ENCODE measurements around the gene SQSTM1. TPM values are rescaled to one million over a fixed set of nuclear protein-coding genes. Genes with fewer than 3 reads are reported as not detected.
"Not testable (repeated sequence)": the region's sequence is repeated elsewhere in the genome, so short reads cannot be mapped to it uniquely, and the experiment has no call there.

The SQSTM1 gene
- total and polyA plus RNA-seq, 2 of the 8 experiments (the other 6 are each of a cell fraction or from before 2014, with no cell fraction given) = 78.6 to 110 TPM

- H3K56ac ChIP-seq (replicated peaks; ENCODE audit: insufficient read length, low read depth, low read length); H2BK20ac ChIP-seq (ENCODE audit: low read length); FAIRE-seq; DNase-seq (ENCODE audit: low read depth in 1 of 2, low spot score in 2 of 2); H2BK120ac ChIP-seq (replicated peaks; ENCODE audit: low read depth, low read length); H3K27me3 ChIP-seq (replicated peaks in 1 of 4; ENCODE audit: control insufficient read depth in 3 of 4, extremely low read depth in 1 of 4, insufficient read depth in 3 of 4, low read length in 3 of 4); H4K20me1 ChIP-seq (replicated peaks in 1 of 2; ENCODE audit: control insufficient read depth in 1 of 2, insufficient read depth in 2 of 2, low read length in 2 of 2); H2BK15ac ChIP-seq (ENCODE audit: low read length); H2BK12ac ChIP-seq (ENCODE audit: low read depth, low read length); H3K4ac ChIP-seq (replicated peaks; ENCODE audit: insufficient read length, low read depth, low read length); H3K23ac ChIP-seq (ENCODE audit: insufficient read length); H3K27ac ChIP-seq (ENCODE audit: low read depth, low read length); H3K4me1 ChIP-seq (replicated peaks in 1 of 4; ENCODE audit: control insufficient read depth in 3 of 4, insufficient read depth in 4 of 4, low read length in 3 of 4); H4K5ac ChIP-seq (ENCODE audit: insufficient read length, low read depth, low read length); H3K79me2 ChIP-seq (ENCODE audit: control insufficient read depth in 1 of 2, insufficient read depth in 2 of 2, low read length in 2 of 2); H3K23me2 ChIP-seq (ENCODE audit: low read depth, low read length); H4K8ac ChIP-seq (ENCODE audit: extremely low read depth, insufficient read depth, low read length); H3K18ac ChIP-seq (ENCODE audit: extremely low read depth, low read length); H3K14ac ChIP-seq (ENCODE audit: insufficient read length); H3K4me3 ChIP-seq (ENCODE audit: extremely low read depth in 1 of 4, insufficient read depth in 2 of 4, low read depth in 3 of 4, low read length in 4 of 4); H2AK5ac ChIP-seq (ENCODE audit: low read depth, low read length); H2BK5ac ChIP-seq (ENCODE audit: low read depth, low read length); H3K9me3 ChIP-seq (ENCODE audit: insufficient read depth in 2 of 2, low read depth in 1 of 2, low read length in 1 of 2); H3K9ac ChIP-seq (replicated peaks in 1 of 4; ENCODE audit: extremely low read depth in 1 of 4, low read depth in 3 of 4, low read length in 3 of 4); H3K79me1 ChIP-seq (ENCODE audit: low read depth, low read length); H2AFZ ChIP-seq (ENCODE audit: low read length); H3K4me2 ChIP-seq (ENCODE audit: insufficient read depth in 1 of 2, low read depth in 2 of 2, low read length in 2 of 2); H4K91ac ChIP-seq (replicated peaks; ENCODE audit: insufficient read length, low read length): not testable (repeated sequence)
- ChIA-PET POLR2A (ENCODE audit: partially characterized antibody) (interaction anchor here (1.2 to 2.5 kb wide), 5 partner anchors 9 to 75 kb away, joined by 3 to 11 read pairs (median 5); partner anchors contain the start of gene SQSTM1), CTCF (ENCODE audit: partially characterized antibody) (interaction anchor here (0.9 to 8.0 kb wide), 14 partner anchors 9 to 69 kb away, joined by 3 to 67 read pairs (median 6); partner anchors contain the start of genes MRNIP and TBC1D9B)
- WGBS, 2 experiments (ENCODE audit: extremely low coverage in 1 of 2, insufficient coverage in 1 of 2, insufficient read length in 1 of 2, insufficient replicate concordance in 2 of 2, low coverage in 1 of 2, low lambda C conversion rate in 2 of 2, missing lambda C conversion rate in 1 of 2) = 100% methylated on average over 6 of the region's 14 CpGs; no CpG with 5 or more reads in 1 of the 2 experiments
- H3K36me3 ChIP-seq (ENCODE audit: control insufficient read depth in 2 of 4, insufficient read depth in 4 of 4, low read length in 3 of 4) = peaks cover 3 to 11% (median 5%) of the 10 kb centered on the region in 4 experiments; a peak in 5 of 8 replicates
These were observed 50.8 kb downstream of the SQSTM1 start for GRCh38 chr5:179871533-179871932.

All from H1 (cell line).